GM10266 (cell line): ENCODE data around the gene FCER1A.
"Not testable (repeated sequence)": the region's sequence is repeated elsewhere in the genome, so short reads cannot be mapped to it uniquely, and the experiment has no call there.

Experiments used
- DNase-seq: peaks from one replicate; pipeline ENCODE4 v3.0.0; 2012; ENCODE audit errors: extremely low spot score
- TF ChIP-seq, protein P1 (sequence below): IDR thresholded peaks from 2 replicates; pipeline ENCODE4 v1.5.1; 2012; ENCODE audit warnings: mild to moderate bottlenecking, low read depth; ENCODE audit not compliant: control insufficient read depth, insufficient read depth; ENCODE audit errors: missing control alignments

Gene FCER1A

DNA sequence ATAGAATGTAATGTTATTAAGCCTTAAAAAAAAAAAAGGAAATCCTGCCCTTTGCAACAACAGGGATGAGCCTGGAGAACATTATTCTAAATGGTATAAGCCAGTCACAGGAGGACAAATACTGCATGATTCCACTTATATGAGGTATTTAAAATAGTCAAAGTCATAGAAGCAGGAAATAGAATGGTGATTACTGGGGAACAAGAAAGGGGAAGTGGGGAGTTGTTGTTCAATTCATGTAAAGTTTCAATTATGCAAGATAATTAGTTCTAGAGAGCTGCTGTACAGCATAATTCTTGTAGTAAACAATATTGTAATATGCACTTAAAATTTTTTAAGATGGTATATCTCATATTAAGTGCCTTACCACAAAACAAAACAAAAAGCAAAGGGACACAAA lies 13.2 kb downstream of the FCER1A start:
- no peak for DNase-seq
- TF ChIP-seq, protein P1, sequence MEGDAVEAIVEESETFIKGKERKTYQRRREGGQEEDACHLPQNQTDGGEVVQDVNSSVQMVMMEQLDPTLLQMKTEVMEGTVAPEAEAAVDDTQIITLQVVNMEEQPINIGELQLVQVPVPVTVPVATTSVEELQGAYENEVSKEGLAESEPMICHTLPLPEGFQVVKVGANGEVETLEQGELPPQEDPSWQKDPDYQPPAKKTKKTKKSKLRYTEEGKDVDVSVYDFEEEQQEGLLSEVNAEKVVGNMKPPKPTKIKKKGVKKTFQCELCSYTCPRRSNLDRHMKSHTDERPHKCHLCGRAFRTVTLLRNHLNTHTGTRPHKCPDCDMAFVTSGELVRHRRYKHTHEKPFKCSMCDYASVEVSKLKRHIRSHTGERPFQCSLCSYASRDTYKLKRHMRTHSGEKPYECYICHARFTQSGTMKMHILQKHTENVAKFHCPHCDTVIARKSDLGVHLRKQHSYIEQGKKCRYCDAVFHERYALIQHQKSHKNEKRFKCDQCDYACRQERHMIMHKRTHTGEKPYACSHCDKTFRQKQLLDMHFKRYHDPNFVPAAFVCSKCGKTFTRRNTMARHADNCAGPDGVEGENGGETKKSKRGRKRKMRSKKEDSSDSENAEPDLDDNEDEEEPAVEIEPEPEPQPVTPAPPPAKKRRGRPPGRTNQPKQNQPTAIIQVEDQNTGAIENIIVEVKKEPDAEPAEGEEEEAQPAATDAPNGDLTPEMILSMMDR: no peak

DNA sequence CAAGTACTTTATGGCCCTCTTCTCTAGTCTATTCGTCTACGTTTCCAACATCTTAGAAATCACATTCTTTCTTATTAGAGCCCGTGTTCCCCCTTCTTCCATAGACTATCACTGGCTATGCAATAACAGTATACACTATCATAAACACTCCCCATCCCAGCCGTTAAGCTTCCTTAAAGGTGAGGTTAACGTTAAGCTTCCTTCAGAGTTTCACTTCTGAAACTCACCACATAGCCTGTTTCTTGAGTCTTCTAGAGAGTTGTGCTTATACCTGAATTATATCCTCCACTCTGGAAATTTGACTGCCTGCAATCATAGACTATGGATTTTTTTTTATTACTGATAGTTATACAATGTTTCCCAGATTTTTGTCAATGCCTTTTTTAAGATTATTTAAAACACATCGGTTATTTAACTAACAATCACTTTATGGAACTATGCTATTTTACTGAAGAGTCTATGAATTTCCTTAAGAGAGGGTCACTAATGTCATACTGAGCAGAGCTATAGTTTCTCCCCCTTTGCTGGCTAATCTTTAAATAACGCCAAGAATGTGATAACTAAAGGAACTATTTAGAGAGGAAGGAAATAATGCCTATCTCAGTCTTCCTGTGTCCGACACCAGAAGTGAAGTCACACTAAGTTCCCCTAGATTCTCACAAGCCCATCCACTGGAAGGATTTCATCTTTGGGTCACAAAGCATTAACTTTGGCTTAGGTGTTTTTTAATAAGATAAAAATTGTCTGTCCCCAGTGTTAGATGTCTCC lies 16.8 kb downstream of the FCER1A start:
- TF ChIP-seq, protein P1: no peak

DNA sequence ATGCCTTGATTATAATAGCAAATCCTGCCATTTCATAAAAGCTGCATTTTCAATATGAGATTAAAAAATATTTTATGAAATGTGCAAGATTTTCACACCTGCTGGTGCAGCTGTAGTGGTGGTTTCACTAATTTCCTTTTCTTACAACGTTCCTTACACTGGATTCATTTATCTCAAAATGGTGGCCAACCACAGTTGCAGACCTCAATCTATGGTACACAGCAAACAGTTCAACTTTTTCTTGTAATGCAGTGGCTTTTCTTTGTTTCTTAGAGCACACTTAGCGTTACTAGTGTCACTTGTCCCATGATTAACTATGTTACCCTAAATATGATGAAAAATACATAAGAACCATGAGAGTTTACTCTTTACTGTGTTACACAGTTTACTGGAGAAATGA lies 32.7 kb downstream of the FCER1A start:
- DNase-seq: no peak
- TF ChIP-seq, protein P1: no peak

More for the DNA sequence above, 16.8 kb downstream of the FCER1A start:
- DNase-seq: no peak

DNA sequence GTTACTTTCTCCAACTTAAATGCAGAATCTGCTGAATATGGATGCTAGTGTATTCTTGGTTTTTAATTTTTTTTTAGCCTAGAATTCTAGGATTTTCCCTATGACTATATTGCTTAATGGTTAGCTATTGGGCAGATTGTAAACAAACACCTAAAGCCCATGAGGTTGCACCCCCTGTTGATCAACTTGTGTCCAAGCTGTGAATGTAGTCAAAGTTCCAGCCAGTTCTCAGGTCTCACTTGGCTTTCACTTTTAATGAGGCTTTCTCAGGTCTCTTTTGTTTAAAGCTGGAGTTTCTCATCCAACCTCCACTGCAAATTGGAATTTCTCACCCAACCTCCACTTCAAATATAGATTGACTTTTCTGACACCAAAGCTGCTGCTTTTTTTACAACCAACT lies 35.9 kb downstream of the FCER1A start:
- TF ChIP-seq, protein P1: no peak
- DNase-seq: no peak

DNA sequence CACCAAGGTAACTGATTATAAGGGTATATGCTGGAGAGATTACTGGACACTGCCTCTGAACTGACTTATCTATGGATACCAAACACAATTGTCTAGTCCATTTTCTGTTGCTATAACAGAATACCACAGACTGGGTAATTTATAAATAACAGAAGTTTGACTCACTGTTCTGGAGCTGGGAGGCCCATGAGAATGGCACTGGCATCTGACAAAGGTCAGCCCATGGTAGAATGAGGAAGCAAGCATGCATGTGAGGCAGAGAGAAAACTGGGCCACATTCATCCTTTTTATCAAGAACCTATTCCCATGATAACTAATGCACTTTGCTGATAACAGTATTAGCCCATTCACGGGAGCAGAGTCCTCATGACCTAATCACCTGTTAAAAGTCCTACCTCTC lies 37.4 kb downstream of the FCER1A start:
- TF ChIP-seq, protein P1: no peak
- DNase-seq: no peak

DNA sequence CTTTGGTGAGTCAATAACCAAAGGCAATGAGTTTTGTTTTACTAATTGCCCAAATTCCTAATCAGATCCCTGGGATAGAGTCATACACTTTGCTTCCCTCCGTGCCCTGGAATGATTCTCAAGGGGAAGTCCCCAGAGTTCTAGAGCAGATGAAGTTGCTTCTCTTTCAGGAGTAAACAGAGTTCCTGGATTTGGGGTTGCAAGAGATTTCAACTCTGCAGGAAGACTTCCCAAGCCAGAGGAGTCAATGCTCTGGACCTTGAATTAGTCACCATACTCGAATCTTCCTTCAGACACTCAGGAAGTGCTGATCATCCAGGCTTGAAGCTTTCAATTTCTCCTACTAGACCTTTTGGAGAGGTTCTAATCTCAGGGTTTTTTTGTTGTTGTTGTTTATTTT lies 39.6 kb downstream of the FCER1A start:
- TF ChIP-seq, protein P1: no peak
- DNase-seq: no peak

DNA sequence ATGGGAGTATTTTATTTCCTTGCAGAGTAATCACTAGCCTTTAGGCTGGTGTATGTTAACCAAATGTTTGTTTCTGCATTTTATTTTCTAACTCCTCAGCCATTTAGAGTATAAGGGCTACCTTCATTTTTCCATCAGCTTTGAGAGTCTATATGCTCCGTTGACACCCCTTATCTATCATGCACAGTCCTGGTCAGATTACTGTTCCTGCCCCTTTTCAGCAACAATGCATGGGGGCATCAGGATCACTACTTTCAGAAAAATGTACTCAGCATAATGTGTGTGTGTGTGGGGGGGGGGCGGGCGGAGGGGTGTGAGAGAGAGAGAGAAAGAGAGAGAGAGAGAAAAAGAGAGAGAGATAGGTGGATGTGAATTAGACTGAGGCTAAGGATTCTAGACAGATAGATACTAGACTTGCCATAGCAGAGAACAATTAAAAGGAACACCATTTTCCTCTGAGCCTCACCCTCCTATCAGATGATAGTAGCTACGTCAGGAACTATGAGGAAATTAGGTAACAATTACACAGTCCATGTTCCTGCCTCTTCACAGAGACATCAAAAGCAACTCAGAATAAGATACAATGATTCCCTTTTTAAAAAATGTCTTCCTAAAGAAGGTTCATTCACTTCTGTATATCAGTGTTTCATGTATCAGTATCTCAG lies 40.8 kb downstream of the FCER1A start:
- TF ChIP-seq, protein P1: no peak
- DNase-seq: no peak

DNA sequence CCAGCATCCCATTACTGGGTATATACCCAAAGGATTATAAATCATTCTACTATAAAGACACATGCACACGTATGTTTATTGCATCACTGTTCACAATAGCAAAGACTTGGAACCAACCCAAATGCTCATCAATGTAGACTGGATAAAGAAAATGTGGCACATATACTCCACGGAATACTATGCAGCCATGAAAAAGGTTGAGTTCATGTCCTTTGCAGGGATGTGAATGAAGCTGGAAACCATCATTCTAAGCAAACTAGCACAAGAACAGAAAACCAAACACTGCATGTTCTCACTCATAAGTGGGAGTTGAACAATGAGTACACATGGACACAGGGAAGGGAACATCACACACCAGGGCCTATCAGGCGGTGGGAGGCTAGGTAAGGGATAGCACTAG lies 47.2 kb downstream of the FCER1A start:
- not testable (repeated sequence) for DNase-seq
